Activated T-helper 1 cell treated with Interleukin-2 at 50 U/mL for 16 hours (primary cell): ENCODE measurements around the gene CFAP46.
"Not testable (repeated sequence)": the region's sequence is repeated elsewhere in the genome, so short reads cannot be mapped to it uniquely, and the experiment has no call there.

Source experiments
- DNase-seq: peaks from one replicate; pipeline ENCODE4 v3.0.0-alpha.2; 2020; ENCODE audit warnings: low read depth

The CFAP46 gene

DNA sequence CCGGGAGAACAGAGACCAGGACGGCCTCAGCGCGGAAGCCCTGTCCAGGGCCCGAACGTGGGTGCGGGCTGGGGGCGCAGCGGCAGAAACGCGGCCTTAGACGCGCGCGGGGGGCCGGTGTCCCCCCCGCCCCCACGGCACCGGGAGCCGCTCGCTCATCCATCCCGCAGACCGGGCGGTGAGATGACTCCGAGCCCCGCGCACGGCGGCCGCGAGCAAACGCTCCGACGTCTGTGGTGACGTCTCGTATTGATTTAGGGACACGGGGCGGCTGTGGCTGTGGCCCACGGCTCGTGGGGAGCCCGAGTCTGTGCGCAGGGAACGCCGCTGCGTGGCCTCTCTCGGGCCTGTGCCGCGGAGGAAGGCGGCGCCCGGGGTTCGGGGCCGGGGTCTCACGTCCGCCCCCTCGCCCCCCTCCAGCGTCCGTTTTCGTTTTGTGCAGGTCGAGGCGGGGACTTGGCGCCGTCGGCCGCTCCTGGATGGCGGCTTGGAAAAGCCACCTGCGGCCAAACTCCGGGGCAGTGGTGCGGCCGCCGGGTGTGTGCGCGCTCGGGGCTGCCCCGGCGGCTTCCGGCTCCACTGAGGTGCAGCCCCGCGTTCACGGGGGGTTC is 155.4 kb downstream of the CFAP46 start:
- no peak for DNase-seq

DNA sequence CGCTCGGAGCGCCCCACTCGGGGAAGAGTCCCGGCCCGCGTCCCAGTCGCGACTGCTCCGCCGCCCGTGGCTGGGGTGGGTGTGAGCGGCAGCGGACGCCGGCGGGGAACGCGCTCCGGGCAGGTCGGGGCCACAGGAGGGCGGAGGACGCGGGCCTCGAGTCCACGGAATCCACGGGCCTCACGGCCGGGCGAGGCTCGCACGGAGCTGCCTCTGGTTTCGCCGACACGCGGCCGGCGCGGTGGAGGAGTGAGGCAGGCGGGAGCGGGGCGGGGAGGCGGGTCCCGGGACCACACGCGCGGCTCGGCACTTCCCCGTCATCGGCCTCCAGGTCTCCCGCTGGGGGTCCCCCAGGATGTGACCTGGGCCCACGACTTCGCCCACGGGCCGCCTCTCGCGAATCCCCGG is 155.9 kb downstream of the CFAP46 start:
- no peak for DNase-seq

DNA sequence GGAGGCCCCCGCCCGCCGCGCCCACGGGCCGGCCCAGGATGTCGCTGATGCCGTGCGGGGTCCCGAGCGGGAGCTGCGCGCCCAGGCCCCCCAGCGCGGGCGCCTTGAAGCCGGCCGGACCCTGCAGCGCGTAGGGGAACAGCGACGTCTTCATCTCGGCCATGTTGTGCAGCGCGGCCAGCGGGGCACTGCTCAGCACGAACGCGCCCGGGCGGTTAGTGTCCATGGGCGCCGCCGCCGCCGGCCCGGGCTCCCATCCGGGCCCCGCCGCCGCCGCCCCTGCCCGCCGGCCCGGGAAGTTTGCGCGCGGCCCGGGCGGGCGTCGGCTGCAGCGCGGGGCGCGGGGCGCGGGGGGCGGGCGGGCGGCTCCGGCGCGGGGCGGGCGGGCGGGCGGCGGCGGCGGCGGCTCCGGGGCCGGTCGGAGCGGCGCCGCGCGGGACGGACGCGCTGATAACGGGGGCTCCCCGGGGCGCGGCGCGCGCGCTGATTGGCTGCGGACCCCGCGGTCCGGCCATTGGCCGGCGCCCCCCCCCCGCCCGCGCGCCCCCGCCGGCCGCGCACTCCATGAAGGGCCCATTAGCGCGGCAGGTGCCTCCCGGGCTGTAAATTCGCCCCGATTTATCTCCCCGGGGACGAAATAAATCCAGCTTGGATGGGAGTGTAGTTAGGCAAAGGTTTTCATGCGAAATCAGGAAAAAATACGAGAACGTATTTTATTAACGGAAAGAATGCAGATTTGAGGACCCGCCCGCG is 156.5 kb downstream of the CFAP46 start, which contains the start of gene NKX6-2:
NKX6-2 (minus strand) TSS at position 425 of the 753 bp plus-strand sequence; CDS start at position 226, 199 bp downstream.
- DNase-seq, result no peak

- no peak for DNase-seq
Observed at GRCh38 chr10:132784866-132785722, 157.3 kb downstream of the CFAP46 start.

DNA sequence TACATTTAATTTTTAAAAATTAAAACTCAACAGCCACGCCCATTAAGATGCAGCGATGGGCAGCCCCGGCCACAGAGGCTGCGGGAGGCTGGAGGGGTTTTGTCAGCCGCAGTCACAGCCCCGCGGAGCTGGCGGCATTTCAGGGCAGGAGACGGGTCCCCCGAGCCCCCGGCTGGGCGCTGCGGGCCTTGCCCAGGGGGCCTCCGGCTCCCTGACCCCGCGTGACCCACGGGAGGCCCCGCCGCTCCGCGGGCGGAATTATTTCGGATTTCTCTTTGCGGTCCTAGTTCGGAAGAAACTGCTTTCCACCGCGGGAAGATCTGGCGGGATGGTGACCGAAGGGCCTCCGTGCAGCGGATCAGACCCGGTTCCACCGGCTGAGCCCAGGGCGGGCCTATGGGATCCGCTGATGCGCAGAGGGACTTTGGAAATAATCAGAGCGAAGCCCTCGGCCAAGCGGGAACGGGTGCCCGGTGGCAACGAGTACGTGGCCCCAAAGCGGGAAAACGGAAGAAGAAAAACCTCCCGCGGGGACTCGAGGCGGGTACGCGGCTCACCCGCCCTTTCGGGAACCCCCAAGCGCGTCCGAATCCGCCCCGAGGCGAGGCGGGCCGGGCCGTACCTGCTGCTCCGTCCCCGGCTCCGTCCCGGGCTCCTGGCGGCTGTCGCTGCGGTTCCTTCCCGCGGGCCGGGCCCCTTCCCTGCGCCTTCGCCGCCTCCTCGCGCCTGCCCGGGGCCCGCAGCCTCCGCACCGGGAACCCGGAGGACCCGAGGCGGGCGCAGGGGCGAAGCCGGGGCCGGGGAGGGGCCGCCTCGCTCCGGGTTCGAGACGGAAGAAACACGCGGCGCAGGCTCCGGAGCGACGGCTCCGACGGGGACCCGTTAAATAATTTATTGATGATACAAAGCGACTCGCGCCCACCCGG is 158.2 kb downstream of the CFAP46 start:
- no peak for DNase-seq

- no peak for DNase-seq
Observed at GRCh38 chr10:132783165-132783939, 159.0 kb downstream of the CFAP46 start.

DNA sequence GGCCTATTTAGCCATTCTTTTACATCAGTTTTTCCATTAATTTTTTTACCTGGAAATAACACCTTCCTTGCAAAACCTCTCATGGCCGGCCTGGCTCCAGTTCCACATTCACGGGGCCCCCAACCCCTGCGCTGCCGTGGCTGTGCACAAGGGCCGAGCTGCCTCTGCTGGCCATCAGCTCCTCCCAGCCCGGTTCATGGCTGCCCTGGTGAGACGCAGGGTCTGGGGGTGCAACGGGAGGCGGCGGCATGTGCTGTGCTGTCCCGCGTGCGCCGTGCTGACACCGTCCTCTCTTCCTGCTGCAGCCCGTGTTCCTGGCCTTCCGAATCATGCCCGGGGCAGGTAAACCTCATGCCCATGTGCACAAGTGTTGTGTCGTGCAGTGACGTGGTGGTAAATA is 160.8 kb downstream of the CFAP46 start:
- no peak for DNase-seq

- DNase-seq, result no peak
Observed at GRCh38 chr10:132780356-132780755, 162.0 kb downstream of the CFAP46 start.

DNA sequence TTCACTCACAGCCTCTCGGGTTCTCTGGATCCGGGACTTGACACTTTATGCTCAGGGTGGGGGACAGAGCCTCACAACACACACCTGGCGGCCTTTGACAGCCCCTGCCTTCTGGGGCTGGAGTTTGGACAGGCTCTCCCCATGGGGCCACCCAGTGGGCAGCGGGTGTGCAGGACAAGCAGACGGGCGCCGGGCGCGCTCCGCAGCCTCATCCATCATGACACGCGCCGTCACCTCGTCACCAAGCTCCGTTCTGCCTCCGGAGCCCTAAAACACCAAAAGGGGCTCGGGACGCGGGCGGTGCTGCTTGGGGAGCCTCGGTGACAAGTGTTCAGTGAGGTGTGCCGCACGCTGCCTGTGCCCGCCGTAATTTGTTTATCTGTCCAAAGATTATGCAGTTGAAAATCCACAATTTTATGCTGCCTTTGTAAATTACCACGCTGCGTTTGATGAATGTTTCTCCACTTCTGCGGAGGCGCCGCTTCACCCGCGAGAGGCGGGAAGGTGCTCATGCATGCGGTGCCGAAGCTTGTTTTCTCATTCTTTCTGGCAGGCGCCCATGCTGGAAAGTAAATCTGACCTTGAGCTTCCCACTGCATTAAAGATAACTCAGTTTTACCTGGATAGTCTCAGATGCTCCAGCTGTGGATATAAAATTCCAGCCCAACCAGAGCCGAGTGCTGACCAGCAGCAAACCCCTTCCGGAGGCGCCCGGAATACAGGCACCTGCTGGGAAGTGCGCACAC is 162.6 kb downstream of the CFAP46 start:
- DNase-seq, result no peak

DNA sequence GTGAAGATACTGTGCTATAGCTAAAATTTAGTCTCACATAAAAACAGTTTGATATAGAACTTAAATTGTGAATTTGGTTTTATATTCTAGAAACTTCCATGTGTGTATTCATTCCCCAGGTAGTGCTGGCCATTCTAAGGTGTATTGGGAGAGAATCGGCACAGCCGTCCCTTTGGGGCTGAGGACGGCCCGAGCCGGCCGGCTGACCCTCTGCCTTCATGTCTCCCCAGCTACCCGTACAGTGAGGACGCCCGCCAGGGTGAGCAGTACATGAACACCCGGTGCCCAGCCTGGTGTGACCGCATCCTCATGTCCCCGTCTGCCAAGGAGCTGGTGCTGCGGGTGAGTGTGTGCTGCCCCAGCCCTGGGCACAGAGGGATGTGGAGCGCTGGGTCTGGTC is 164.9 kb downstream of the CFAP46 start:
- DNase-seq, result no peak

- DNase-seq, result no peak
Observed at GRCh38 chr10:132776821-132777220, 165.5 kb downstream of the CFAP46 start.

- no peak for DNase-seq
Observed at GRCh38 chr10:132776186-132776585, 166.2 kb downstream of the CFAP46 start.

DNA sequence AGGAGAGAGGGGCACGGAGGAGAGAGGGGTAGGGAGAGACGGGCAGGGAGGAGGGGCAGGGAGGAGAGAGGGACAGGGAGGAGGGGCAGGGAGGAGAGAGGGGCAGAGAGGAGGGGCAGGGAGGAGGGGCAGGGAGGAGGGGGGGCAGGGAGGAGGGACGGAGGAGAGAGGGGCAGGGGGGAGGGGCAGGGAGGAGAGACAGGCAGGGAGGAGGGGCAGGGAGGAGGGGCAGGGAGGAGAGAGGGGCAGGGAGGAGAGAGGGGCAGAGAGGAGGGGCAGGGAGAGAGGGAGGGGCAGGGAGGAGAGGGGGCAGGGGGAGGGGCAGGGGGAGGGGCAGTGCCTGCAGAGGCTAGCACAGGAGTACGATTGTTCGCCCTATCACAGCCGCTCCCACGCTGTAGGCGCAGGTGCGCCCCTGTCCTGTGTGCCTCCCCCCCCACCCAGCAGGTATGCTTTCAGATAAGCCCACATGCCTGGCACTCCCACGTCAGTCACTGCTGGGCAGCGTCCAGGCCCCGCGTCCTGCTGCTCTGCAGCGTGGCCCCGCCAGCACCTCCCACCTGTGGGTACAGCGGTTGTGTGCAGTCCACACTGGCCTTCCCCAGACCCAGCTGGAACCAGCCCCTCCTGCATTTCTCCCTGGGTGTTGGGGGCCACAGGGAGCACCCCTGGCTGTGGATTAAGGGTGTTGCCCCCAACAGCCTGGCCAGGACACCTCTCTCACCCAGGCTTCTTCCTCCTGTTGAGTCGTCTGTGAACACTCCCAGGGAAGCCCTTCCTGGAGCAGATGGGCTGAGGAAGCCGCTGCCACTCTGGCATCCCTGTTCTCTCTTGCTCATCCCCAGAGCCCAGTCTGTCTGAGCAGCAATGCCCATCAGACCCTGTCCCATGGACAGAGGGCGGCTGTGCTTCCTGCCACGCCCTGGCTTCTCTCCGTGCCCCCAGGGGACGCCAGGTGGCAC is 167.2 kb downstream of the CFAP46 start:
- DNase-seq, result no peak

- no peak for DNase-seq
Observed at GRCh38 chr10:132774181-132774901, 168.0 kb downstream of the CFAP46 start.

DNA sequence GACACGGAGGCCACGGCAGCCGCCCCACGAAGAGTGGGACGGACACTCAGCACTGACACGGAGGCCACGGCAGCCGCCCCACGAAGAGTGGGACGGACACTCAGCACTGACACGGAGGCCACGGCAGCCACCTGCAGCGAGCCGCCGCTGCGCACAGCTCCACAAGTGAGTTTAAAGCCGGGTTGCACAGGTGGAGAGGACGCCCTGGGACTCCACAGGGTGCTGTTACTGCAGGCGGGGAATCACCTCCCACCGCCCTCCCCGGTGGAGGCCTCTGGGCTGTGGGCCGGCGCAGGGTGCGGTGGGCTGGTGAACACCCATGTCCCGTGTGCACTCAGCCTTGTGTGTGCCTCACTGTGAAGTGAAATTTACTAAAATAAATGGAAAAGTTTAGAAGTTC is 169.6 kb downstream of the CFAP46 start:
- not testable (repeated sequence) for DNase-seq

GRCh38 chr10:132770061-132771021 is 172.0 kb downstream of the CFAP46 start:
- no peak for DNase-seq
